ENCODE measurements around the gene FRMPD1. TPM values are rescaled to one million over a fixed set of nuclear protein-coding genes. Genes with fewer than 3 reads are reported as not detected.

The FRMPD1 gene
- total and polyA plus RNA-seq, 2 donors from 2014 or later = 0.19 to 0.90 TPM

DNA sequence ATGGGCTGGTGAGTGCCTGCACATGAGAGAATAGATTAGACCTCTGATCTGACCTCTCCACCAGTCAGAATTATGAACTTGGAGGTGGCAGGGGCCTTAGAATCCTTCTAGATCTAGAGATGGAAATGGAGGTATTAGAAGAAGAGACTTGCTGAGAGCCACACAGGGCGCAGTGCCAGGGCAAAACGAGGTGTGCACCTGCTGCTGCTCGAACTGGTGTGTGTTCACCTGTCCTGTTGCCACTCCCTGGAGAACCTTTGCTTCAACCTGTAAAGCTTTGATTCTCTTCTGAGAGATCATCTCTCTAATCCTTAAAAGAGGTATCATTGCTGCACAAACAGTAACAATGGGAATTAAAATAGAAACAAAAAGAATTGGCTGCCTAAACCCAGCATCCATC lies 24.9 kb downstream of the FRMPD1 start:
- intact Hi-C loops (cut with DNase I) = no loop called here
- no peak overlapping the region for H3K9ac ChIP-seq (ENCODE audit: low read length in 3 of 3)
- no peaks in the 10 kb centered on the region for H3K9me3 ChIP-seq (ENCODE audit: control insufficient read depth in 2 of 3, insufficient read depth in 1 of 3, low read length in 3 of 3)
- no peaks in the 10 kb centered on the region for H3K36me3 ChIP-seq (ENCODE audit: control insufficient read depth in 2 of 3, insufficient read depth in 3 of 3, low read length in 3 of 3)
- TF ChIP-seq, protein P1, sequence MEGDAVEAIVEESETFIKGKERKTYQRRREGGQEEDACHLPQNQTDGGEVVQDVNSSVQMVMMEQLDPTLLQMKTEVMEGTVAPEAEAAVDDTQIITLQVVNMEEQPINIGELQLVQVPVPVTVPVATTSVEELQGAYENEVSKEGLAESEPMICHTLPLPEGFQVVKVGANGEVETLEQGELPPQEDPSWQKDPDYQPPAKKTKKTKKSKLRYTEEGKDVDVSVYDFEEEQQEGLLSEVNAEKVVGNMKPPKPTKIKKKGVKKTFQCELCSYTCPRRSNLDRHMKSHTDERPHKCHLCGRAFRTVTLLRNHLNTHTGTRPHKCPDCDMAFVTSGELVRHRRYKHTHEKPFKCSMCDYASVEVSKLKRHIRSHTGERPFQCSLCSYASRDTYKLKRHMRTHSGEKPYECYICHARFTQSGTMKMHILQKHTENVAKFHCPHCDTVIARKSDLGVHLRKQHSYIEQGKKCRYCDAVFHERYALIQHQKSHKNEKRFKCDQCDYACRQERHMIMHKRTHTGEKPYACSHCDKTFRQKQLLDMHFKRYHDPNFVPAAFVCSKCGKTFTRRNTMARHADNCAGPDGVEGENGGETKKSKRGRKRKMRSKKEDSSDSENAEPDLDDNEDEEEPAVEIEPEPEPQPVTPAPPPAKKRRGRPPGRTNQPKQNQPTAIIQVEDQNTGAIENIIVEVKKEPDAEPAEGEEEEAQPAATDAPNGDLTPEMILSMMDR (IDR thresholded peaks at IDR 0.05; ENCODE audit: borderline replicate concordance, extremely low read depth, insufficient read depth) = no peak
- no peaks in the 10 kb centered on the region for H3K4me1 ChIP-seq (ENCODE audit: control insufficient read depth in 2 of 3, insufficient read depth in 2 of 3, low read depth in 1 of 3, low read length in 3 of 3)
- H3K27ac ChIP-seq (ENCODE audit: low read depth in 2 of 2, low read length in 2 of 2) = no peak overlapping the region
- no peaks in the 10 kb centered on the region for H3K27me3 ChIP-seq (ENCODE audit: control insufficient read depth, insufficient read depth, low read length)
- H3K4me3 ChIP-seq (ENCODE audit: low read length in 3 of 3) = no peak overlapping the region
- no peak for FAIRE-seq
- DNase-seq = no peak

DNA sequence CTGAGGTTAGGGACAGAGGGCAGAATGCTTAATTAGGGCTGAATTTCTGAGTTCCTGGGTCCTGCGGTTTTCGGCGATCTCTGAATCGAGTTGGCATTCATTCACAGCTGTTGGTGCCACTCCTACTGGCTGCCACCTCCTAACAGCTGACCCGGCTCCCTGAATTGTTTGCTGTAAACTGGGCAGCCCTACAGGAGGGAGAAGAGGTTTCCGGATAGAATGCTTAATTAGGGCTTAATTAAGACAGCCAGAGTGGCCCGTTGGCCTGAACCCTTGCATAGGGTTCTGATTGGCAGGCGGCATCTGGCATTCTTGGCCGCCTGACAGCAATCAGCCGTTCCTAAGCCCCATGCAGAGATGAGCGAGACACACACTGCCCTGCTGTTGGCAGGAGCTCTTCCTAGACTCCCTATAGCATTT lies 25.7 kb downstream of the FRMPD1 start:
- no peaks in the 10 kb centered on the region for H3K9me3 ChIP-seq (ENCODE audit: control insufficient read depth in 2 of 3, insufficient read depth in 1 of 3, low read length in 3 of 3)
- H3K4me3 ChIP-seq (ENCODE audit: low read length in 3 of 3) = no peak overlapping the region
- H3K4me1 ChIP-seq (ENCODE audit: control insufficient read depth in 2 of 3, insufficient read depth in 2 of 3, low read depth in 1 of 3, low read length in 3 of 3) = no peaks in the 10 kb centered on the region
- no peak for FAIRE-seq
- TF ChIP-seq, protein P1 (IDR thresholded peaks at IDR 0.05; ENCODE audit: borderline replicate concordance, extremely low read depth, insufficient read depth) = no peak
- no peak overlapping the region for H3K9ac ChIP-seq (ENCODE audit: low read length in 3 of 3)
- no peaks in the 10 kb centered on the region for H3K27me3 ChIP-seq (ENCODE audit: control insufficient read depth, insufficient read depth, low read length)
- intact Hi-C loops (cut with DNase I) = no loop called here
- no peak overlapping the region for H3K27ac ChIP-seq (ENCODE audit: low read depth in 2 of 2, low read length in 2 of 2)
- no peak for DNase-seq
- no peaks in the 10 kb centered on the region for H3K36me3 ChIP-seq (ENCODE audit: control insufficient read depth in 2 of 3, insufficient read depth in 3 of 3, low read length in 3 of 3)

DNA sequence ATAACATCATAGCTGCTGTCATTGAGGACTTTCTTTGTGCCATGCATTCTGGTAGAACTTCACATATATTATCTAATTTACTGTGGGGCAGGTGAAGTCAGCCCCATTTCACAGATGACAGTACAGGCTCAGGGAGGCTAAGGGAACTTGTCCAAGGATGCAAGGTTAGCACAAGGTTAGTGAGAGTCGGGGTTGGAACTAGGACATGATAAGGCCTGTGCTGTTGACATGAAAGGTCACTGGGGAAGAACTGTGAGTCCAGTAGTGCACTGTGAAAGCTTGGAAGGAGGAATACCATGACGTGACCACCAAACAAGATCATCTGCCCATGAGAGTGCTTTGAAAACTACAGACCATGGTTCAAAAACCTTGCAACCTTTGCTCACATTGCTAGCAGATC lies 26.7 kb downstream of the FRMPD1 start:
- TF ChIP-seq, protein P1 (IDR thresholded peaks at IDR 0.05; ENCODE audit: borderline replicate concordance, extremely low read depth, insufficient read depth) = no peak
- FAIRE-seq = no peak
- Histone ChIP-seq H3K36me3 (ENCODE audit: control insufficient read depth in 2 of 3, insufficient read depth in 3 of 3, low read length in 3 of 3) (no peaks in the 10 kb centered on the region), H3K4me3 (ENCODE audit: low read length in 3 of 3) (no peak overlapping the region), H3K9ac (ENCODE audit: low read length in 3 of 3) (no peak overlapping the region), H3K27me3 (ENCODE audit: control insufficient read depth, insufficient read depth, low read length) (no peaks in the 10 kb centered on the region), H3K4me1 (ENCODE audit: control insufficient read depth in 2 of 3, insufficient read depth in 2 of 3, low read depth in 1 of 3, low read length in 3 of 3) (no peaks in the 10 kb centered on the region), H3K9me3 (ENCODE audit: control insufficient read depth in 2 of 3, insufficient read depth in 1 of 3, low read length in 3 of 3) (no peaks in the 10 kb centered on the region), H3K27ac (ENCODE audit: low read depth in 2 of 2, low read length in 2 of 2) (no peak overlapping the region)
- intact Hi-C loops (cut with DNase I) = no loop called here
- DNase-seq = no peak

DNA sequence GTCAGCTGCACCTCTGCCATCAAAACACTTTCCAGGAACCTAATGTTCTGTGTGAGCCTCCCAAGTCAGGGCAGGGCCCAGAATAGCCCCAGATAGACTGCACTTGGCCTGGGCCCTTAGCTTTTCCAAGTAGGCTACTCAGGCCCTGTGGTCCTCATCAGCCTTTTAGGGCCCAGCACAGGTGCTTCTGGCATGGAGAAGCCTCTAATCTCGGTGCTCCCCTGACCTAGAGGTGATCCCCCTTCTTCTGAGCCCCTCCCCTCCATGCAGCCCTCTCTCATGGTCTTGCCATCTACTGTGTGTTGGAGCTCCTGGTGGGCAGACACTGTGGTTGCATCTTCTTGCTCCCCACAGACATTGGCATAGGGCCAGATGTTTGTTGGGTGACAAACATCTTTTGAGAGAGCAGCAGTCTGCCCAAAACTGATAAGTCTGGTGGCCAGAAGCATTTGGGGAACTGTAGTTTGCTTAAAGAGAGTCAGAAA lies 28.1 kb downstream of the FRMPD1 start:
- intact Hi-C loops (cut with DNase I) = no loop called here
- H3K36me3 ChIP-seq (ENCODE audit: control insufficient read depth in 2 of 3, insufficient read depth in 3 of 3, low read length in 3 of 3) = no peaks in the 10 kb centered on the region
- no peak overlapping the region for H3K9ac ChIP-seq (ENCODE audit: low read length in 3 of 3)
- no peaks in the 10 kb centered on the region for H3K27me3 ChIP-seq (ENCODE audit: control insufficient read depth, insufficient read depth, low read length)
- no peak for FAIRE-seq
- TF ChIP-seq, protein P1 (IDR thresholded peaks at IDR 0.05; ENCODE audit: borderline replicate concordance, extremely low read depth, insufficient read depth) = no peak
- no peak overlapping the region for H3K27ac ChIP-seq (ENCODE audit: low read depth in 2 of 2, low read length in 2 of 2)
- no peaks in the 10 kb centered on the region for H3K4me1 ChIP-seq (ENCODE audit: control insufficient read depth in 2 of 3, insufficient read depth in 2 of 3, low read depth in 1 of 3, low read length in 3 of 3)
- H3K9me3 ChIP-seq (ENCODE audit: control insufficient read depth in 2 of 3, insufficient read depth in 1 of 3, low read length in 3 of 3) = no peaks in the 10 kb centered on the region
- H3K4me3 ChIP-seq (ENCODE audit: low read length in 3 of 3) = no peak overlapping the region
- no peak for DNase-seq

Measured in kidney (tissue), 14 donors.